HG02642 (cell line): ENCODE results near the gene ZBTB49.

Experiments used
- ATAC-seq: cut with Tn5 transposase; IDR thresholded peaks from one replicate; pipeline ENCODE4 v1.9.1; 2021; ENCODE audit warnings: mild to moderate bottlenecking; ENCODE audit not compliant: unreplicated experiment, poor library complexity

Gene ZBTB49

DNA sequence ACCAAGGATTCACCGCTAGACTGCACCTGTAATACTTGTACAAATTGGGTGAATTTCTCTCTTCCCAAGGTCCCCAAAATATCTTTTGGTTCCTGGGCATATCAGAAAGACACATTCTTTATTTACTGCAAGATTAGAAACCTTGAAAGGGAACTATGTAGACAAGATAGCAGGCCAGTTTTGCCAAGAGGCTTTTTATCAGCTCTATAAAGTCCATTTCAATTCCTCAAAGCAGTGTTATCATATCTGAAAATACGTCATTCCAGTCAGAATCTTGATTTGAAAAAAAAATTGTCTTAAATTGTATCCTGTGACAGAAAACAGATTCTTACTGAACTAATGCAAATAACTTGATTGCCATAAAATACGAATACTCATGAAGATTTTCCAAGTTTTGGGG lies 59.8 kb downstream of the ZBTB49 start:
- ATAC-seq = no peak

DNA sequence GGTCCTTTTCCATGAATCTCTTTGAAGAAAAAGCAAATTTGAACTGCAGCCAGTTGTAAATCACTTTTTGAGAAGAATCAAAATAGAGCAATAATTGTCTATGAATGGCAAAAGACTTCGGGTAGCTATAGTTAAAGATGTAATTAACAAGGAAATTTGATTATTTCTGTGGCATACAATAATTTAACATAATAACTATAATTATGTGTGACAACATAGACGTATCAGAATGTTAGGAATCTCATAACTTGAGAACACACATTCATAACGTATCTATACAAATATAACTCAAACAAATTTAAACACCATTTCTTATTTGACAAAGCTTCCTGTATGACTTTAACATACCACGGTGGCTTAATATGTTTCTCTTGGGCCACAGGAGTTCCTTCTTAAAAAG lies 60.9 kb downstream of the ZBTB49 start:
- ATAC-seq = no peak

- no peak for ATAC-seq
These were observed 65.3 kb downstream of the ZBTB49 start for GRCh38 chr4:4355302-4355701.

GRCh38 chr4:4356106-4357041 lies 66.3 kb downstream of the ZBTB49 start:
- ATAC-seq = no peak

- ATAC-seq = no peak
These were observed 68.2 kb downstream of the ZBTB49 start for GRCh38 chr4:4358093-4358854.

DNA sequence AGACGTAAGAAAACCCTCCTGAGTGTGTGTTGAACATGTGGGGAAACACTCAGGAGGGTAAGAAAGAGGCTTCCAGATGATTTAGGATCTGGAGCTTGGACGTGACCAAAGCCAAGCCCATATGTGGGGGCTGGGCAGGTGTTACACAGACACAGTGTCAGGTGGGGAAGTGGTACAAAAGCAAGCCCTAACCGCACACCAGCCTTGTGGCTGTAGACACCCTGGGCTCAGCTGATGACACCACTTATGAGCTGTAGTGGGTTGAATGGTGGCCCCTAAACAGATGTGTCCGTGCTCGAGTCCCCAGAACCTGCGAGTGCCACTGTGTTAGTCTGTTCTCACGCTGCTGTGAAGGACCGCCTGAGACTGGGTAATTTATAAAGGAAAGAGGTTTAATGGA lies 71.8 kb downstream of the ZBTB49 start:
- no peak for ATAC-seq

DNA sequence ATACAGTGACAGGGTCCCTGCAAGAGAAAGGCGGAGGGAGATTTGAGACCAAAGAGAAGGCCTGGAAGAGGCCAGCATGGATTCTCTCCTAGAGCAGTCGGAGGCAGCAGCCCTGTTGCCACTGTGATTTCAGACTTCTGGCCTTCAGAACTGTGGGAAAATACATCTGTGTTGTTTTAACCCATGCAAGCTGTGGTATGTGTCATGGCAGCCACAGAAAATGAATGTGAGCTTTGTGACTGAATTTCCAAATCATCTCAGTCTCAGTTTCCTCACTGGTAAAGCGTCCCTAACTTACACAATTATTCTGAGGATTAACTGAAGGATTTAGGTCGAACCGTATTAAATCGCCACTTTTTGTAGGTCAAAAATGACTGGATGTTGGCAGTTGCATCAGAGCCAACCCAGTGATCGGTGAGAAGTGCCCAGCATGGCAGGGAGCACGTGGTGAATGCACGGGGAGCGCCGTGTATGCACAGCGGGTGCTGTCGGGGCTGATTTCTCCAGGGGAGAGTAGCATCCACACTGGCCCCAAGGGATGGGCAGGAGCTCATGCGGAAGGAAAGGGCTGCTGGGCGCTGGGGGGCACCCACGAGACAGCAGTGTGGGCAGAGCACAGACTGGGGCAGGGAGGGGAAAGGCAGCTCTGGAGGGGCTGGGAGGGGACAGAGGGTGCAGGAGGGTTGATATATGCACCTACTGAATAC lies 73.1 kb downstream of the ZBTB49 start:
- ATAC-seq = no peak

DNA sequence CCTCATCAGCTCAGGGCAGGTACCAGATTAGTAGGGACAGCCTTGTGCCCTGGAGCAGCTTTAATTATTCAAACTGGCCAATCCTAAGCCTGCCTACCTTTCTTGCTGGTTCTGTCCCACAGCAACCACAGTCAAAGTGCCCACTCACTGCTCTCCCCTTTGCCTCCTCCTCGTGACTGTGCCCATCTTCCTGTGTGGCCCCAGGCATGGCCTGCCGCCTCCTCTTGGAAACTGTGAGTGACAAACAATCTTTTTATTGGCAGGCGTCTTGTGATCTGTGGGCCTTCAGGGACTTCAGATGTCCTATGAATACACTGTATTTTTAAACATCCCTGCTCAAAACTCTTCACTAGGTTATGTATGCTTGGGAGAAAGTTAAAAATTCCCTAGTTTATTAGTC lies 74.0 kb downstream of the ZBTB49 start:
- no peak for ATAC-seq

- no peak for ATAC-seq
These were observed 74.6 kb downstream of the ZBTB49 start for GRCh38 chr4:4364486-4365208.

DNA sequence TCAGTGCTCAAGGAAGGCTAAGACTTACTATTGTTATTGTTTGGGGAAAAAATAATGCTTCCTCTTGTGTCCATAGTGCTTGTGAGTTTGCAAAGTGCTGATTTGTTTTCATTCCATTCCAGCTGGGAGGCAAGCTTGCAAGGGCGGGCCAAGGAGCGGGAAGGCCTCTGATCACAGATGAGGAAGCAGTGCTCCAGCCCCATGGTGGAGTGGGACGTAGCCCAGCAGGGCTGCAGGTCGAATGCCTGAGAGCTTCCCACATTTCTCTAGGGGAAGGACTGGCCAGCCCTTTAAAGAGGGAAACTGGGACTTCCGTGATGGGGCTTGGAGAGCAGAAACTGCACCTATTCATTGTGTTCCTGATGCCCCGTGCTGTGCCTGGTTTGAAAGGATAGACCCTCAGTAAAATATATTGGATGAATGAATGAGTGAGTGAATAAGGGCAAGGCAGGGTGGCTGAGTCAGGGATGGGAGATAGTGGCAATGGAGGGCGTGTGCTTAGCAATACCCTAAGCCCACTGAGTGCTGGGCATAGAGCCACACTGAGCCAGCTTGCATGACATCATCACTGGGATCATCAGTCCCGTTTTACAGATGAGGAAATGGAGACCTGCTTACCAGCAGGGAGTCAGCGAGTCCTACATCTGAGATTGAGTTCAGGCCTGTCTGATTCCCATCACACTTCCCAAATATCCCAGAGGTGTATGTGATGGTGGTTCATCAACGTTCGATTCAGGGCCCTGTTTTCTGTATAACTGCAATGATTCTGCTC lies 78.9 kb downstream of the ZBTB49 start:
- ATAC-seq = no peak
